NCI-H526 (cell line): ENCODE measurements around the gene MILR1.
"Not testable (repeated sequence)": the region's sequence is repeated elsewhere in the genome, so short reads cannot be mapped to it uniquely, and the experiment has no call there.

Source experiments
- DNase-seq, 2 experiments: peaks; one replicate each; lab custom pipeline; 2025; lab: John Stamatoyannopoulos, UW

The MILR1 gene

DNA sequence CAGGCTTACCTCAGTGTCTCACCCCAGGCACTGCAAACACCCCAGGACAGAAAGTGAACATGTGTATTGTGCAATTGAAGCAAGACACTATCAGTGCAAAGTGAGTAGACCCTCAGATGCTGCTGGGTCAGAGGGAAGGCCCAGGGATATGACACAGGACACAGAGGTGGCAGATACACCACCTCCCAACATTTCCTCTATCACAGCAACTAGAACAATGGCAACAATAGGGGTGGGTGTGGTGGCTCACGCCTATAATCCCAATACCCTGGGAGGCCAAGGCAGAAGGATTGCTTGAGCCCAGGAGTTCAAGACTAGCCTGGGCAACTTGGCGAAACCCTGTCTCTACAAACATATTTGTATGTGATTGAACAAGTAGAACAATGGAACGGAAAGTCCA lies 22.5 kb downstream of the MILR1 start:
- no peak for DNase-seq

DNA sequence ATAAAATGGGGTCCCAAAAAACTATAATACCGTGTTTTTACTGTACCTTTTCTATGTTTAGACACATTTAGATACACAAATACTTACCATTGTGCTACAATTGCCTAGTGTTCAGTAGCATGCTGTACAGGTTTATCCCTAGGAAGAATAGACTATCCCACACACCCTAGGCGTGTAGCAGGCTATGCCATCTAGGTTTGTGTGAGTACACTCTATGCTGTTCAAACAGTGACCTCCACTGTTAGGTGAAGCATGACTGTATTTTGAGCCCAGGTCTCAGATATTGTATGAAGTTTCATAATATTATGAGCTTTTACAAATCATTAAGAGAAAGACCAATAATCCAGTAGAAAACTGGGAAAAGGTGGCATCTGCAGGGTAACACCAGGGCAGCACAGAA lies 23.6 kb downstream of the MILR1 start:
- DNase-seq, result no peak

DNA sequence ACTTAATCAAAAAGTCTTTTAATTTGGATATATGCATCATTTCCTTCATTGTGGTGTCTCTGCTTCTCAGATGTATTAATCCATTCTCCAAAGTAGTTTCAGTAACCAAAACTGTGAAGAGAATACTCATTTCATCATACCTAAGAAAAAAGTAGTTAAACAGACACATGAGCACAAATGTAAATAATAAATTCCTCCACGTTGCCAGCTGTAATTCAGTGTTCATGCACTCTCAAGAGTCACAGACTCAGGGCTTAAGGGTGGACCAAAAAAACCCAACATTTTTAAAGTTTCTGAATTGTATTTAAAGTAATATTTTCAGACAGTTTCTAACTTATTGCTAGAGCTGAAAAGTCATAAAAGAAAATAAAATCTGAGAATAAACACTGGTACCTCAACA lies 28.9 kb downstream of the MILR1 start:
- DNase-seq, result no peak

DNA sequence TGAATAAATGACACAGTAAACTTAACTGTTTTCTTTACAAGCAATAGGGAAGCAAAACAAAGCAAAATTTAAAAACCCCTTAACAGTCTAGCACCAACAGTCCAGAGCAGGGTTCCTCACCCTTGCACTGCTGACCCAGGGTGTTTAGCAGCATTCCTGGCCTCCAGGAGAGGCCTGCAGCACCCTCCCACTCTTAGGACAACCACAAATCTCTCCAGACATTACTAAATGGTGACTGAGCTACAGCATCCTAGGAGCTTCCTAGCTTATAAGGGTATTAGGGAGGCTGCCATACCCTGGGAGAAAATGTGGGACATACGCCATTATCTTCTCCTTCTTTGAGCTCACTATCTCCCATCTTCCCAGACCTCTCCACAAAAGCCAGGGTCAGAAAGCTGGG lies 32.0 kb downstream of the MILR1 start:
- no peak for DNase-seq

DNA sequence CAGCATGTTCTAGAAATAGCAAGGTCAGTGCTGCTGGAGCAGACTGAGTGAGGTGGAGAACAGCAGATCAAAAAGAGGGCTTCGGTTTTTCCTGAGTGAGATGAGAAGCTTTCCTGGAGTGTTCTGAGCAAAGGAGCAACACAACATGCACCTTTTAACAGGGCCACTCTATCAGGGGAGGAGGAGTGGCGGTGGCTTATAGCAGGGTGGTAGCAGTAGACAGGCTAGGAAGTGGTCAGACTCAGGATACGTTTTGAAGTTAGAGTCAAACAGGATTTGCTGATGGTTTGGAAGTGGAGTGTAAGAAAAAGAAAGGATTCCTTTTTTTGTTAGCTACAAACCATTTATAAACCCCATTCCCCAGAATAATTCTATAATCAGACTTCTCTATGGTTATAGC lies 35.5 kb downstream of the MILR1 start:
- DNase-seq, result no peak

DNA sequence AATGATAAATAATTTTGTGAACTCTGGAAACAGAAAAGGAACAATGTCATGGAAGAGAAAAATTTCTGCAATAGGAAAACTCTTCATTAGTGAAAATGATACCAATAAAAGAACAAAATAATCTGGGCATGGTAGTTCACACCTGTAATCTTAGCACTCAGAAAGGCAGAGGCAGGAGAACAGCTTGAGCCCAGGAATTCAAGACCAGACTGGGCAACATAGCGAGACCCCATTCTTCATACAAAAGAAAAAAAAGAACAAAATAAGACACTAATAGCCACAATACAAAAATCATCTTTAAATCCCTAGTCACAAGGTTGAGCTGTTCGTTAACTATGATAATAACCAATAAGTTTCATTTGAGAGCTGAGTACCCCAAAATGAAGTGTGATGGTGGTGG lies 39.4 kb downstream of the MILR1 start:
- no peak for DNase-seq

DNA sequence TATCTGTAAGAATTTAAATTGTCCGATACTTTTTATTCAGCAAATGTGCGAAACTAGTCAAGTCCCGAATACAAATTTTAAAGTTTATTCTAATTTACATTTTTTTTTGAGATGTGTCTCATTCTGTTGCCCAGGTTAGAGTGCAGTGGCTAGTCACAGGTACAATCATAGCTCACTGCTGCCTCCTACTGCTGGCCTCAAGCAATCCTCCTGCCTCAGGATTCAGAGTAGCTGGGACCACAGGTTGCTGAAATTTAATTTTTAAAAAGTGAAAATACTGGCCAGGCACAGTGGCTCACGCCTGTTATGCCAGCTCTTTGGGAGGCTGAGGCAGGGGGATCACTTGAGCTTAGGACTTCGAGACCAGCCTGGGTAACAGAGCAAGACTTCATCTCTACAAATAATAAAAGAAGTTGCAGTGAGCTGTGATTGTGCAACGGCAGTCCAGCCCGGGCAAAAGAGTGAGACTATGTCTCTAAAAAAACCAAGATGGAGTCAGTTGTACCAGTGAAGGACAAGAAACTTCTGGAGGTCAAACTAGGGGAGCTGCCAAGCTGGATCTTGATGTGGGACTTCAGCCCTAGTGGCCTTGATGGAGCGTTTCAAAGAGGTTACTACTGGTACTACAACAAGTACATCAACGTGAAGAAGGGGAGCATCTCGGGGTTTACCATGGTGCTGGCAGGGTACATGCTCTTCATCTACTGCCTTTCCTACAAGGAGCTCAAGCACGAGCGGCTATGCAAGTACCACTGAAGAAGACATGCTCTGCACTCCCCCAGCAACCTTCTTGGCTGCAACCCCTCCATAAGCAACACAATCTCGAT lies 42.3 kb downstream of the MILR1 start:
- DNase-seq, result peak in 1 of 2 experiments; percentile 35

DNA sequence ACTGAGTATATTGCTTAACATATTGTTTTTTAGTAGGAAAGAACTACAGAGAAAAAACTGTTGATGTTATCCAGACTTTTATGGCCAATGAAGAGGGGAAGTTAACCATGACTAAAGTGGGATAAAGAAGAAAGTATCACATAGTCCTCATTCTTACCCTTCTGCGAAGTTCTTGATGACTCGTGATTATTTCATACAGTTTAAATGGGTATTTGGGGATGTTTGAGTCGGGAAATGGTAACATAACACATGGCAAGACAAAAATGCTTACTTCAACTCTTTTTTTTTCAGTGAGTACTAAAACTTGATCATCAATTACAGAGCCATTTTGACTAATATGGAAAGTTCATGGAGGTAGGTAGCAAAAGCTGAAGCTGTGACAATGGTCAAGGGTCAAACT lies 43.1 kb downstream of the MILR1 start:
- DNase-seq, result no peak

DNA sequence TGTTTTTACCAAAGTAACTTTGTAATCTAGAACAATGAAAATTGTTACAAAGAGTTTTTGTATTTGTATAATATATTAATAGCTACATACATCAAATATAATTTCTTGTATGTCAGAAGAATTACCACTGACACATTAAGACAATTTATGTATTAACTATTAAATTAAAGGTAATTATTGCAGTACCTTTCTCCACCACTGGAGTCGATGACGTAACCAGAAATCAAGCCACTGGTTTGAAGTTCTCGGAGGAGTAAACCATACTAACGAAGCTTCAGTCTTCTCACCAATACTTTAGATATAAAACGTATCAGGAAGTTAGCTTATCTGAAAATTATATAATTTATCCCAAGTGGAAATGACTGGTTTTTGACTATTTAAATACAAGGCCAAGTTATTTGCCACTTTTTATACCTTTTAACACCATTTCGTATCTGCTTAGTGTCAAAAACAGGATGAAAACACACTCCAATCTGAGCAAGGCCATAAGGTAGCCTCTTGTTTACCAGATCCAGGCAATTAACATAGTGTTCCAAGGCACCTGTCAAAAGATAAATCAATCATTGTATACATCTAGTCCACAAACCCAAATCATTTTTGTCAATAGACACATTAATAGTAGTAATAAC lies 43.7 kb downstream of the MILR1 start:
- DNase-seq, result no peak

DNA sequence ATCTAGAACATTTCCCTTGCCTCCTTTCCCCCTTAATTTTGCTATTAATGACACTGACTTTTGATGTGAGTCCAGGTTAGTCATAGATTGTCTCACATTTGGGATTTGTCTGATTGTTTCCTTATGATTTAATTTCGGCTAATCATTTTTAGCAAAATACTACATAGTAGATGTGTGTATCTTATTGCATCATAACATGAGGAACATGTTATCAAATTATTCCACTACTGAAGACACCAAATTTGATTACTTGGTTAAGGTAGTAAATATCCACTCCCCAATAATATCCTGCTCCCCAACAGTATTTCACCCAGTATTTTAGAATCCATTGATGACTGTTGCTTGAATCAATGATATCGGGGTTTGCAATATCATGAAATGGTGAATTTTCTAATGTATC lies 45.2 kb downstream of the MILR1 start:
- no peak for DNase-seq

DNA sequence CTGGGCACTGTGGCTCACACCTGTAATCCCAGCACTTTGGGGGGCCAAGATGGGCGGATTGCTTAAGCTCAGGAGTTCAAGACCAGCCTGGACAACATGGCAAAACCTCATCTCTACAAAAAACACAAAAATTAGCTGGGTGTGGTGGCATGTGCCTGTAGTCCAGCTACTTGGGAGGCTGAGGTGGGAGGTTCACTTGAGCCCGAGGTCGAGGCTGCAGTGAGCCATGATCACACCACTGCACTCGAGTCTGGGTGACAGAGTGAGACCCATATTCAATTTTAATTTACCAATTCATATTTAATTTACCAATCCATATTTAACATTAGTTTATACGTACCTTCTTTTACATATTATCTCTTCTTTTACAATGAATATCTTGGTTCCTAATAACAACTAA lies 46.4 kb downstream of the MILR1 start:
- DNase-seq, result not testable (repeated sequence)

DNA sequence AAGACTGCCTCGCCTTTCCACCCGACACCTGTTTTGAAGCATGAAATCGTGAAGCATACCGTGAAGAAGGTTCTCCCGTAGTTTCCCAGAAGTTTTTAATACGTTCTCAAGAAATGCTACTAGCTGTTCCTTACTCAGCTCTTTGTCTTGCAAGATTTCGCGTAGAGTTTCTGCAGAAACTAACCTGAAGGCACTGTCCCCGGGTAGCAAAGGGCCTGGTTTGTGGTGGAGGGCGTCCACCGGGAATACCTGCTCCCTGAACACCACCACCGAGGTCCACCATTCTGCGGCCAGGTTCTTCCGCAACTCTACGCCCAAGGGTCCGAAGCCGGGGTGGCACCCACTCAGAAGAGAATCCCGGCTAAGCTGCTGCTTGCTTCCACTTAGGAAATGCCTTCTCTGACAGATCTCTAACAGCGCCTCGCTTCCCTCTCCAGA lies 47.5 kb downstream of the MILR1 start:
- no peak for DNase-seq

DNA sequence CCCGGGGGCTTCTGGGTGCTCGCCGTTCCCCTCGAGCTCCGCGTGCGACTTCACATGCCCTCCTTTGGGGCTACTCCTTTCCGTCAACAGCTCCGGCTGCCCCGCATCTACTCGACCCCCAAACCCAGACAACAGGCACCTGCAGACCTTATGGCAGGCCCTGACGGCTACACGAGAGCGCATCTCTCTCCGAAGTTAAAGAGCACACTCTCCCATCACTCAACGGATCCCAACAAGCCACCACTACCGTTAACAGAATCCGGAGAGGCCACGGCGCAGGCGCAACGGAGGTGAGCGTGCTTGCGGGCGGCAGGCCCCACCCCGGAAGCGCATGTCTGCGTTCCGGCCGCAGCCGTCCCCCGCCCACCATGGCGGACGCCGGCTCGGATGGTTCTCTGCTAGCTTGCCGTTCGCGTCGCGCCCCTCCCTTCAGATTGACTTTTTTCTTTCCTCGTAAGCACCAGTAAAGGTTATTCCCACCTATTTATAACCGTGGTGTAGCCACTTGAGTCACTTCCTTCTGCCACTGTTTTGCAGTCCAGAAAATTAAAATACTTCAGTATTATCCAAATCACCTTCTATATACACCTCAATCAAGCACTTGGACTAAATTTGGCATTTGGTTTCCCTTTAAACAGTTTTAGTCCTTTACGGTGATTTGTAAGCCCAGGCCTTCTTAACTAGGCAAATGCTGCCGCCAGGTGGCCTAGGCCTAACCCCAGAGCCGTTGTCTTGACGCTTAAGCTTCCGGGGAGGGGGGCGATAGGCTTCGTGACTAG lies 48.1 kb downstream of the MILR1 start, which contains the start of gene POLG2:
Gene POLG2, minus strand, starts transcription at position 269 of the 779 bp plus-strand sequence. Its CDS starts 86 bp downstream, at position 183.
- DNase-seq, result peak; percentile 90 to 97

DNA sequence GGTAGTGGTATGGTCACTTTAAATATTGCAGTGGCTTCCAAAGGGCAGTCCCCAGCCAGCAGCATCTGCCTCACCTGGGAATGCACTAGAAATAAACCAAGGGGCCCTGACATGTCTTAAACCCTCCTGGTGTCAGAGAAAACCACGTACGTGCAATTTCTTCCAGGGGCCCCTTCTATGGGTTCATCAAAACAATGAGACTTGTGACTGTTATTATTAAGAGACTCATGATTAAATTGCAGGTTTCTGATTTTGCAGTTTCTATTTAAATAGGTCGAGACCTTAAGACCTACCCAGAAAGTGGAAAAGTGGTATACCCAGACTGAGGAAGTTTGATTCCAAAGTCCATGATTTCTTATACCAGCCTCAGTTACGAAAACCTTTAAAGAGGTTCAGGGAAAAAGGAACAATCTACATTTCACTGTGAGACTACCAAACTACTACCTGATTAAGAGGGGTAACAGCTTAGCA lies 48.7 kb downstream of the MILR1 start:
- no peak for DNase-seq

DNA sequence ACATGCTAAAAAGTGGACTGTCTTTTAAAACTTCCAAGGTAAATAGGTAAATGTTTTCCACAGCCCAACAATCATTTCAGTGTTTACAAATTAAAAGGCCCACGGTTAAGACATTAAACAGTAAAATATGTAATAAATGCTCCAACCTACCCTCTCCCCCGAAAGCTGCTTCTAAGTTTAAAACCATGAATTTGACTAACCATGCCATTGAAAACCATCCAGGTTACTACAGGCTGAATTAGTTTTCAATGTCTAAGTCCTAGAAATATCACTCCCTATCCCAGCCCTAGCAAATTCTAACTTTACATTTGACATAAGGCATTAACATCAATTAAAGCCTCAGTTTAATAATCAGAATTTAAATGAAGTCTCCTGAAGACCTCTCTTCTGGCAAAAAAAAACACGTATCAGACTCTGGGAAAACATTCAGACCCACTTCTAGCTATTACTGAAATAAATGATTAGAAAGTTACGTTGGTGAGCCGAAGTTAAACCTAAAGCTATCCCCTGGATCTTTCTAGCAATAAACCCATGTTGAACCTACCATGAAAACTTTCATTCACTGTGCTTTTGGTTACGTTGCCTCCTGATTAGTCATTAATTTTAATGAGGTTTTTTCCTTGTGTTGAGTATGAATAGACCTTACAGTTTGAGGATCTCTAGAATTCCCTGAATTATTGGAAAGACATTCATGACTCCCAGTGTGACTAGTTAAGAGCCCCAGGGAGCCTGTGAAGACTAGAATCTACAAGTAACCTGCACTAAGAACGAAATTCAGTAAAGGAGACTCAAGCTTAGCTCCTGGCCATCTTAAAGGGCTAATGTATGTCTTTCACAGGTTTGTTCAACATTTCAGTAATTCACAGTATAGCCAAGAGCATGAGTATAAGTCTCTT lies 49.6 kb downstream of the MILR1 start:
- DNase-seq, result no peak

DNA sequence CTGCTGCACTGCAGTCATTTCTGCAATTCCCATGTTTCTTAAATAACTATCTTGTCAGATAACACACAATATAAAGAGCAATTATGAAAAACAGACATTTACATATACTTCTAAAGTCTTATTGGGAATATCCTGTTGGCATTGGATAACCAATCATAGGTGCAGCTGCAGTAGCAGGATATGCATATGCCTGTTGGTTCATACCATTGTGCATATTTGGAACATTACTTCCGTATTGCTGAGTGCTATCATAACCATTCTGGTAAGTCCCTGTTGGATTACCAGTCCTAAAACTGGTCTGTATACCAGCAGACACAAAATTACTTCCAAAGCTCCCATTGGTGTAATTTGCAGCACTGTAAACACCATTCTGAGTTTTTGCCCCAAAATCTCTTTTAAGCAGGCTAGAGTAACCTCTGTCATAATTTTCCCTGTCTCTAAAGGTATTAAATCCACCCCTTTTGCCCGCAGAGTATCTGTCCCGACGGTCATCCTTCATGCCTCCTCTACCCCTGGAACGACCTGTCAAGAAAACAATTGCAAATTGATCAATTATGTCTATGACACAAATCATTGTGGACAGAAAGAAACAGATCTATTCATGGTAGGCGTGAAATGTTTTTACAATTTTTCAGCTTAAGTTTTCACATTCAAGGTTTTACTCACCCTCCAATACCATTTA lies 51.0 kb downstream of the MILR1 start:
- DNase-seq, result peak in 1 of 2 experiments; percentile 20

DNA sequence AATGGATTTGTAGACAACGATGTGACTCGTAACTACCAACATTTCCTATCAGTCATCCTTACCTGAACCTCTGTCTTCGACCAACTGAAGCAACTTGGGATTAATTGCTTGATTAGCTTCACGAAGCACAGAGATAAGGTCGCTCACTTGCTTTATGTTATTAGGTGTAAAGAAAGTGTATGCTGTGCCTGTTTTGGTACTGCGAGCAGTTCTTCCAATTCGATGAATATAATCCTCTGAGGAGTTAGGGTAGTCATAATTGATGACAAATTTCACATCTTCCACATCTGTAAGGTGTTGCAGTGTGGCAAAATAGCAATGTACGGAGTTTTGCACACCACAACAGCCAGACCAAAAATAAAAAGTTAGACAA lies 51.6 kb downstream of the MILR1 start:
- DNase-seq, result no peak

DNA sequence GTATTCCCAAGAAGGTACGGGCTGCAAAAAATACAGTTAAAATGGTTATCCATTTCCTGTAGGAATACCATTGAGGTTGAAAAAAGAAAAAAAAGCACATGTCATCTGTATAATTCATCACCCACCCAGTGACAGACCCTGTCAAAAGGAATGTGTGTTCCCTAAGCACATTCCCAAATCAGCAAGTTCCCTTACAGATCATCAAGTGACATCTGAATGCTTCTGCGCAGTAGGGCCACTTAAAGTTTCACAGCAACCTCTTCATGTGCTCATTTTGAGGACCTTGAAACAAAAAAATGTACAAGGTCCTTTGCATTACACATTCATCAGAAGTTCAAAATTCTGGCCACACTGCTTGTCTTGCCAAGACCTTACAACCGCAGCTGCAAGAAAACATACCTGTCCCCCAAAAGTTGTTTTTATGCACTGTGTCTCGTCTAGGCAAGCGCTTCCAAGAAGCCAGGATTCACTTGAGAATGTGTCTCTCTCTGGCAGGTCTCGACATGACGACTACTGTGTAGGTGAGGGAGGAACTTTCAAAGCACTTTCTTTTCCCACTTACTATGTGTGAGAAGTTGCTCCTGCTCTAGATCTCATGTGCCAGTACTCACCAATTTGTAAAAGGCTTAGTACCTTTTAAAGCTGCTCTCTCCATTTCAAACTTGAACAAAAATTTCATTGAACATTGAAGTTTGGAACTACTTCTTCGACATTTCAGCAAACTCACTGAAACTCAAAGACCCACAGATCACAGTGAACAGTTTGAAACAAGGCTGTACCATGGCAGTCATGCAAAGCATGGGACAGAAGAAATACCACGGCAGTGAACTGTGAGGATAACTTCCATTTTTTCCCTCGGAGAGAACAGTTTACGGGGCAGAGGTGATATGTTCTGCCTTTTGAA lies 52.2 kb downstream of the MILR1 start:
- no peak for DNase-seq

DNA sequence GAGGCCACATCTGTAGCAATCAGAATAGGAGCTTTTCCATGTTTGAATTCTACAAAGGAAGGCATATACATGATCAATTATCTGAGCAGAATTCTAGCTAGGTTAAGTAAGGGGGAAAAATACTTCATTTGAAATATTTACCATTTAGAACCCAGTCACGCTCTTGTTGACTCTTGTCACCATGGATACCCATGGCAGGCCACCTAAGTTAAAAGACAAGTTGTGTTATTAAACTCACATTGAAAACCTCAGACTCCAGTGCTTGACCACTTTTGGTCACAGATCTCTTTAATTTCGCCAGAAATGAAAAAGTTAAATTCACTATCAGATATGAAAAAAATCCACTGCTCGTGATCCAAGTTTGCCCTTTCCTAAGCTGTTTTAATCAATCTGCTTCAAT lies 53.1 kb downstream of the MILR1 start:
- DNase-seq, result no peak

DNA sequence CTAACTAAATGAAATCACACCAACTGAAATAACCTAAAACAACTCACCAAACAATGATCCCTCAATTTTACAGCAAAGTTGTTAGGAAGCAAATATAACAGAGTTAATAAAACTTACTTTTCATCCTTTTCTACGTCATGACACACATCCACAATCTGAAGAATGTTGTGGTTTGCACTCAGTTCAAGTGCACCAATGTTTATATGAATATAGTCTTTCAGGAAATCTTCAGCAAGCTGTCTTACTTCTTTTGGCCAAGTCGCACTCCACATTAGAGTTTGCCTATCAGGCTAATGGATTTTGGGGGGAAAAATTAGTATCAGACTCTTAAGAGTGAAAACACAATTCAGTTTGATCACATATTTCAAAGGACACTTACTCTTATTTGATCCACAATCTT lies 53.9 kb downstream of the MILR1 start:
- no peak for DNase-seq
